Gastroesophageal sphincter (tissue), 4 donors: ENCODE measurements around the gene ZNF516. TPM values are rescaled to one million over a fixed set of nuclear protein-coding genes. Genes with fewer than 3 reads are reported as not detected.

ENCODE experiments used
- ATAC-seq: fragments of 150-250 bp; one replicate; pipeline ENCODE4 v1.9.1; 2016; ENCODE audit warnings: mild to moderate bottlenecking, moderate library complexity
- H3K27ac ChIP-seq, 4 donors: fragments of 200-600 bp; sonication (generic) in 3 of 4; 1 replicate in 3 of 4; 2 replicates in 1 of 4; pipeline ENCODE4 v1.5.1; 2016 to 2019
- H3K27me3 ChIP-seq: fragments of 200-600 bp; sonication (generic); one replicate; pipeline ENCODE4 v1.5.1; 2019
- H3K36me3 ChIP-seq, 2 donors: fragments of 200-600 bp; sonication (generic); one replicate each; pipeline ENCODE4 v1.5.1; 2019; ENCODE audit warnings: control low read depth in 1 of 2
- H3K4me1 ChIP-seq, 3 donors: fragments of 200-600 bp; sonication (generic); 1 replicate in 2 of 3; 2 replicates in 1 of 3; pipeline ENCODE4 v1.5.1; 2016 to 2019; ENCODE audit warnings: control low read depth in 2 of 3
- H3K4me3 ChIP-seq, 2 donors: fragments of 200-600 bp; sonication (generic); one replicate each; pipeline ENCODE4 v1.5.1; 2019; ENCODE audit warnings: mild to moderate bottlenecking in 1 of 2, moderate library complexity in 1 of 2
- H3K9me3 ChIP-seq, 3 donors: fragments of 200-600 bp; sonication (generic); one replicate each; pipeline ENCODE4 v1.5.1; 2017 to 2019; ENCODE audit warnings: control low read depth in 2 of 3
- EP300 ChIP-seq: sonication (generic); formaldehyde crosslinking; IDR thresholded peaks from one replicate; pipeline ENCODE4 v1.6.1; 2017; ENCODE audit warnings: antibody characterized with exemption, mild to moderate bottlenecking
- POLR2A ChIP-seq, 2 donors: fragments of 450-650 bp; IDR thresholded peaks; one replicate each; pipeline ENCODE4 v1.6.1; 2017; ENCODE audit warnings: antibody characterized with exemption in 2 of 2, mild to moderate bottlenecking in 2 of 2, moderate library complexity in 1 of 2
- POLR2AphosphoS5 ChIP-seq: sonication (generic); formaldehyde crosslinking; IDR thresholded peaks from one replicate; pipeline ENCODE4 v1.6.1; 2017; ENCODE audit warnings: antibody characterized with exemption
- WGBS, 2 donors: methylation state at CpG; one replicate each; pipeline ENCODE4 v1.1.5; 2018; ENCODE audit warnings: low coverage in 1 of 2; 5-methylcytosine and 5-hydroxymethylcytosine counted together
- total RNA-seq, 4 donors: library from RNA; depleted of rRNA; stranded (reverse); fragments of >200 nt; gene quantifications; one replicate each; pipeline ENCODE4 v1.1.0, GENCODE V29; 2016
- TF ChIP-seq, protein P1 (sequence below), 4 experiments: fragments of 200-600 bp in 2 of 4; fragments of 450-650 bp in 2 of 4; sonication (generic) in 1 of 4; IDR thresholded peaks; one replicate each; pipeline ENCODE4 v1.5.1; 2017 to 2019; ENCODE audit warnings: antibody characterized with exemption in 4 of 4, mild to moderate bottlenecking in 2 of 4, moderate library complexity in 2 of 4

The ZNF516 gene
- total RNA-seq, 4 donors from 2014 or later = 17.8 to 43.8 (median 29.9) TPM

DNA sequence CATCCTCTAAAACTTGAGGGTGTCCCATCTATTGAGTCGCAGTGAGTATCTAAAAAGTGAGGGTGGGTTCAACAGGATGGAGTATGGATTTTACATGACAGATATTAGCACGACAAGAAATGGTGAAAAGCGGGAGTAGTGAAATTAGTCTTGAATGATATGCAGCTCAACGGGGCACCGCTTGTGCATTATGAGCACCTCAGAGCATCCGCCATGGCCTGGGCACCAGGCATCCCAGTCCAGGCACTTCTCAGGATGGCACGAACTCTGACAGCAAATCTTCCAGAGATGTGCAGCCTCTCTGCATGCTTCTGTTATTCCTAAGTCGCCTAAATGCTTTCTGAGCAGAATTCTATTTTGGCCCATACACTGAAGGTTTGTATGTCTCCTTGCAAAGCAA, 57.1 kb downstream of the ZNF516 start:
- Histone ChIP-seq H3K4me1 (peaks cover 0 to 56% (median 0%) of the 10 kb centered on the region in 3 donors), H3K27me3 (no peaks in the 10 kb centered on the region), H3K27ac (no peak overlapping the region), H3K9me3 (peaks cover 0 to 1% (median 0%) of the 10 kb centered on the region in 3 donors), H3K36me3 (peaks cover 0 to 66% of the 10 kb centered on the region in 2 donors), H3K4me3 (no peak overlapping the region)
- no peak for TF ChIP-seq POLR2AphosphoS5
- no peak for TF ChIP-seq EP300
- TF ChIP-seq, protein P1, sequence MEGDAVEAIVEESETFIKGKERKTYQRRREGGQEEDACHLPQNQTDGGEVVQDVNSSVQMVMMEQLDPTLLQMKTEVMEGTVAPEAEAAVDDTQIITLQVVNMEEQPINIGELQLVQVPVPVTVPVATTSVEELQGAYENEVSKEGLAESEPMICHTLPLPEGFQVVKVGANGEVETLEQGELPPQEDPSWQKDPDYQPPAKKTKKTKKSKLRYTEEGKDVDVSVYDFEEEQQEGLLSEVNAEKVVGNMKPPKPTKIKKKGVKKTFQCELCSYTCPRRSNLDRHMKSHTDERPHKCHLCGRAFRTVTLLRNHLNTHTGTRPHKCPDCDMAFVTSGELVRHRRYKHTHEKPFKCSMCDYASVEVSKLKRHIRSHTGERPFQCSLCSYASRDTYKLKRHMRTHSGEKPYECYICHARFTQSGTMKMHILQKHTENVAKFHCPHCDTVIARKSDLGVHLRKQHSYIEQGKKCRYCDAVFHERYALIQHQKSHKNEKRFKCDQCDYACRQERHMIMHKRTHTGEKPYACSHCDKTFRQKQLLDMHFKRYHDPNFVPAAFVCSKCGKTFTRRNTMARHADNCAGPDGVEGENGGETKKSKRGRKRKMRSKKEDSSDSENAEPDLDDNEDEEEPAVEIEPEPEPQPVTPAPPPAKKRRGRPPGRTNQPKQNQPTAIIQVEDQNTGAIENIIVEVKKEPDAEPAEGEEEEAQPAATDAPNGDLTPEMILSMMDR (IDR thresholded peaks at IDR 0.05) = no peak
- no peak for TF ChIP-seq POLR2A (IDR thresholded peaks at IDR 0.05)
- no peak for ATAC-seq
- WGBS, 2 donors = 86 to 88% methylated on average over 8 of the region's 8 CpGs

DNA sequence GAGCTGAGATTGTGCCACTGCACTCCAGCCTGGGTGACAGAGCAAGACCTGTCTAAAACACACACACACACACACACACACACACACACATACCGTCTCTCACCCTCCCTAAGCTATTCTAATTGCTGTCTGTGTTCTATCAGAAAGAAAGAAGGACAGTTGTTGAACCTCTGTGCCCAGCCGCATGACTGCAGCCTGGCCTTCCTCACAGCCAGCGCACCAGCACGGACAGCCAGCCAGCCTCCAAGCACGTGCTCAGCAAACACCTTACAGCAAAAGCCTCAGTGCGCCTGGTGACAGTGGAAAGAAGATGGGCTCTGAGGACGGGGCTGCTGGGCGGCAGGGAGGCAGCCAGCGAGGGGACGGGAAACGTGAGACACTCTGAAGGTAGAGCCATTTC, 58.0 kb downstream of the ZNF516 start:
- Histone ChIP-seq H3K4me1 (peaks cover 0 to 62% (median 0%) of the 10 kb centered on the region in 3 donors), H3K4me3 (no peak overlapping the region), H3K27me3 (no peaks in the 10 kb centered on the region), H3K27ac (no peak overlapping the region), H3K36me3 (peaks cover 0 to 64% of the 10 kb centered on the region in 2 donors), H3K9me3 (peaks cover 0 to 1% (median 0%) of the 10 kb centered on the region in 3 donors)
- TF ChIP-seq POLR2AphosphoS5 (no peak), POLR2A (IDR thresholded peaks at IDR 0.05) (no peak), EP300 (no peak)
- TF ChIP-seq, protein P1 (IDR thresholded peaks at IDR 0.05) = no peak
- ATAC-seq = no peak
- WGBS, 2 donors = 81 to 90% methylated on average over 9 to 10 of the region's 11 CpGs

DNA sequence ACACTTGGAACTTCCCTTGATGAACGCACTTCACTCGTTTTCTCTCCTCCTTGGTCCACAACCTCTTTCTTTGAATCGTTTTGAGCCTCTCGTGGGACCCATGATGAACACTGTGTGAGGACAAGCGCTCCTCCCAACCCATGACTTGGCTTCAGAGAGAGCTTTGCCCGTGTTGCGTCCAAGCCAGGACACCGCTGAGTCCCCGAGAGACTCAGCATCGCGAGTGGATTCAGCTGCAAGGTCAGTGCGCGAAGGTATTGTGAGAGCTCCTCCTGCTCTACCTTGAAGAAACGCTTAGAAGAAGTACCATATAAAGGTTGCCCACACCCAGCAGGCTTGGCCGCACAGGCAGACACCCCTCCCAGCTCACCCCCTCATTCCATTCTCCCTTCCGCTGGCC, 58.7 kb downstream of the ZNF516 start:
- Histone ChIP-seq H3K27me3 (no peaks in the 10 kb centered on the region), H3K4me3 (no peak overlapping the region), H3K36me3 (peaks cover 0 to 58% of the 10 kb centered on the region in 2 donors), H3K27ac (no peak overlapping the region), H3K9me3 (peaks cover 0 to 1% (median 0%) of the 10 kb centered on the region in 3 donors), H3K4me1 (peaks cover 0 to 65% (median 0%) of the 10 kb centered on the region in 3 donors)
- WGBS, 2 donors = 82 to 89% methylated on average over 5 to 10 of the region's 16 CpGs
- TF ChIP-seq EP300 = no peak
- no peak for TF ChIP-seq POLR2AphosphoS5
- TF ChIP-seq POLR2A (IDR thresholded peaks at IDR 0.05) = no peak
- TF ChIP-seq, protein P1 (IDR thresholded peaks at IDR 0.05) = no peak
- ATAC-seq = no peak

DNA sequence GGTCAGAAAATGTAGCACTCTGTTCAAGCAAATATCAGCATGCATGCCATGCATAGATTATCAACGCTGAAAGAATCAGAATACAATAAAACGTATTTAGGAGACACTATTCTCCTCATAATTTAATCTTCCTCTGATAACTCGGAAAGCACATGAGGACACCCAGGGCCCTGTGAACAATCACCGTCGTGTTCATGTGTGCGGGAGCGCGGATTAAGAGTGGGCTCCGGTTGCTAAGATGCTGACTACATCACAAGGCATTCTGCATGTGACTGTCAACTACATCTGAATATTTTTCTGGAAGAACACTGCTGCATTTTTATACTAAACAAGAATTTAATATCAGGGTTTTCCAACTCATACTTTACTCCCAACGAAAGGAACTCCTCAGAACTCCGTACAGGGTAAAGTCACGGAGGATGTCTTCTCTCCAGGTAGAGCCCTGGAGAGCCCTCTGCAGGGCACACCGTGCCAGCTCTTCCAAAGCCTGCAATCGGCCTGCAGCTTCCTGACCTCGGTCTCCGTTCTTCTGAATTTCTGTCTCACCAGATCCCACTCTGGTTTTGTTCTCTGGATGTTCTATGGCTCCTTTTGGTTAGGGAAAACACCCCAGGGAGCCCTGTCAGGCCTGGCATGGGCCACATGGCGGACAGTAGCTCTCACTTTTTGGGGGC, 59.6 kb downstream of the ZNF516 start:
- WGBS, 2 donors = 66 to 81% methylated on average over 5 to 15 of the region's 17 CpGs
- TF ChIP-seq, protein P1 (IDR thresholded peaks at IDR 0.05) = no peak
- TF ChIP-seq EP300 = no peak
- TF ChIP-seq POLR2A (IDR thresholded peaks at IDR 0.05) = no peak
- TF ChIP-seq POLR2AphosphoS5 = no peak
- no peak for ATAC-seq
- Histone ChIP-seq H3K36me3 (peaks cover 0 to 49% of the 10 kb centered on the region in 2 donors), H3K27ac (no peak overlapping the region), H3K9me3 (peaks cover 0 to 1% (median 0%) of the 10 kb centered on the region in 3 donors), H3K4me3 (no peak overlapping the region), H3K4me1 (peaks cover under 1 to 71% (median 5%) of the 10 kb centered on the region in 3 donors), H3K27me3 (no peaks in the 10 kb centered on the region)

DNA sequence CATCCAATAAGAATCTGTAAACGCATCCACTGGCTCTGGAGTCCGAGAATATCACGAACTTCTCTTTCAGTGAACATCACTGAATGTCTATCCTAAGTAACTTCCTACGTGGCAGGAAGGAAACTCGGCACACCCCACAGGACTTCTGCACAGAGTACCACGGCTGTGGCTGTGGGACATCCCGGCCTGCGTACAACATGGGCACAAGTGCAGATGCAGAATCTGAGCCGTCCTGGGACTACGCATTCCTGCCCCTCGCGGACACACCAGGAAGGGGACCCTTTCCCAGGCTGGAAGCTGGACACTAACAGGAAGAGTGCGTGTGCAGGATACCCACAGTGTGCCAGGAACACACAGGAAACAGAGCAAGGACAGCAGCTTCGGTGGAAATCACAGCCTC, 60.6 kb downstream of the ZNF516 start:
- Histone ChIP-seq H3K36me3 (peaks cover 0 to 46% of the 10 kb centered on the region in 2 donors), H3K27me3 (no peaks in the 10 kb centered on the region), H3K9me3 (peaks cover 0 to 1% (median 0%) of the 10 kb centered on the region in 3 donors), H3K27ac (no peak overlapping the region), H3K4me3 (no peak overlapping the region), H3K4me1 (peaks cover 2 to 71% (median 11%) of the 10 kb centered on the region in 3 donors)
- ATAC-seq = no peak
- TF ChIP-seq EP300 (no peak), POLR2A (IDR thresholded peaks at IDR 0.05) (no peak), POLR2AphosphoS5 (no peak)
- TF ChIP-seq, protein P1 (IDR thresholded peaks at IDR 0.05) = no peak
- 80 to 85% methylated on average over 1 to 9 of the region's 14 CpGs for WGBS, 2 donors
